ENCODE measurements around the gene HMX1. TPM values are rescaled to one million over a fixed set of nuclear protein-coding genes. Genes with fewer than 3 reads are reported as not detected.

HMX1 gene
- polyA plus RNA-seq, 1 donor (not counting 4 experiments of a cell fraction or from before 2014, with no cell fraction given), result not detected

DNA sequence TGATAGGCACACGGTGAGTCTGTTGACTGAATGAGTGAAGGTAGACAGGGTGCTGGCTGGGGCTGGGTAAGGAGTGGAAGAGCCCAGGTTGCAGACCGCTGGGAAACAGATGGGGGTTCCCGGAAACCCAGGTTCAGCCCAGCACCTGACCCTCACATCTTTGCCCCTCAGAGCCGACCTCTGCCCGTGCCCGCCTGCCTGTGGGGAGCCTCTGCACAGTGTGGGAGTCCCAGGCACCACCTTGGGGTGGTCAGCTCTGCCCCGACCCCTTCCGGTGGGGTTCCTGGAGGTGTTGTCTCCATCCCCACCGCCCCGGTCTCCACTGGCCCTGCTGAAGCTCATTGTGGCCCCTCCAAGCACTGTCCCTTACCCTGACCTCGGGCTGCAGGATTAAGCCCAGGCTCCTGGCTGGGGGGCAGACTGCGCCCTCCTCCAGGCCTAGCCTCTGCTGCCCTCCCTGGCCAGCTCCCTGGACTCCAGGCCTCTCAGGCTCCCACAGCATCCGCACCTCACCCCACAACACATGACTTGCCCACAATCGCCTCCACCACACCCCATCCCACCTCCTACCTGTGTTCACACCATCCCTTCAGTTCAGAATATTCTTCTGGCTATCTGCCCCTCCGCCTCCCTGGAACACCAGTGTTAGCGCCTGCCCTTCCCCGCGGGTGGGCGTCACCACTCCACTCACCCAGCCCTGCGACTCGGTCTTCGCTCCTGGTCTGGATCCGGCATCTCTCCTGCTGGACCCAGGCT is 21.4 kb downstream of the HMX1 start:
- no peak overlapping the region for H3K4me2 ChIP-seq (ENCODE audit: control insufficient read depth, extremely low read depth, insufficient read depth, low read depth, low read length)
- no peaks in the 10 kb centered on the region for H3K4me1 ChIP-seq (ENCODE audit: control insufficient read depth, extremely low read depth, insufficient read depth, low read length)
- no peaks in the 10 kb centered on the region for H3K9me1 ChIP-seq (ENCODE audit: control insufficient read depth, extremely low read depth, insufficient read depth, low read length)
- DNase-seq (ENCODE audit: low read depth, low spot score) (no peak), FAIRE-seq (no peak)
- H3K79me2 ChIP-seq (ENCODE audit: control insufficient read depth, insufficient read depth, low read length), result no peaks in the 10 kb centered on the region
- no peak overlapping the region for H3K4me3 ChIP-seq (ENCODE audit: control insufficient read depth in 2 of 3, extremely low read depth in 1 of 3, insufficient read depth in 2 of 3, low read depth in 1 of 3, low read length in 3 of 3)
- dilution Hi-C loops (cut with MboI; ENCODE audit: extremely low pct_ligation_motif_present, low sequenced_read_pairs), result no loop called here
- H3K9ac ChIP-seq (ENCODE audit: control insufficient read depth, extremely low read depth, insufficient read depth, low read length), result no peak overlapping the region
- no peaks in the 10 kb centered on the region for H4K20me1 ChIP-seq (ENCODE audit: control insufficient read depth, extremely low read depth, insufficient read depth, low read length)
- H3K27ac ChIP-seq (ENCODE audit: control insufficient read depth, insufficient read depth, low read length), result no peak overlapping the region
- H3K9me3 ChIP-seq (ENCODE audit: control insufficient read depth, low read depth, low read length), result no peaks in the 10 kb centered on the region
- no peak for TF ChIP-seq EZH2 (IDR thresholded peaks at IDR 0.05; ENCODE audit: low read length)
- TF ChIP-seq, protein P1, sequence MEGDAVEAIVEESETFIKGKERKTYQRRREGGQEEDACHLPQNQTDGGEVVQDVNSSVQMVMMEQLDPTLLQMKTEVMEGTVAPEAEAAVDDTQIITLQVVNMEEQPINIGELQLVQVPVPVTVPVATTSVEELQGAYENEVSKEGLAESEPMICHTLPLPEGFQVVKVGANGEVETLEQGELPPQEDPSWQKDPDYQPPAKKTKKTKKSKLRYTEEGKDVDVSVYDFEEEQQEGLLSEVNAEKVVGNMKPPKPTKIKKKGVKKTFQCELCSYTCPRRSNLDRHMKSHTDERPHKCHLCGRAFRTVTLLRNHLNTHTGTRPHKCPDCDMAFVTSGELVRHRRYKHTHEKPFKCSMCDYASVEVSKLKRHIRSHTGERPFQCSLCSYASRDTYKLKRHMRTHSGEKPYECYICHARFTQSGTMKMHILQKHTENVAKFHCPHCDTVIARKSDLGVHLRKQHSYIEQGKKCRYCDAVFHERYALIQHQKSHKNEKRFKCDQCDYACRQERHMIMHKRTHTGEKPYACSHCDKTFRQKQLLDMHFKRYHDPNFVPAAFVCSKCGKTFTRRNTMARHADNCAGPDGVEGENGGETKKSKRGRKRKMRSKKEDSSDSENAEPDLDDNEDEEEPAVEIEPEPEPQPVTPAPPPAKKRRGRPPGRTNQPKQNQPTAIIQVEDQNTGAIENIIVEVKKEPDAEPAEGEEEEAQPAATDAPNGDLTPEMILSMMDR (optimal IDR thresholded peaks at IDR 0.05 in 1 of 3, IDR thresholded peaks at IDR 0.05 in 1 of 3, conservative IDR thresholded peaks at IDR 0.05 in 1 of 3; ENCODE audit: extremely low read depth in 1 of 3, insufficient read depth in 2 of 3, low read length in 3 of 3), result no peak
- peaks cover 23% of the 10 kb centered on the region for H3K27me3 ChIP-seq (ENCODE audit: control insufficient read depth, extremely low read depth, insufficient read depth, low read length)
- H3K36me3 ChIP-seq (ENCODE audit: control insufficient read depth in 2 of 2, extremely low read depth in 1 of 2, insufficient read depth in 2 of 2, low read length in 2 of 2), result no peaks in the 10 kb centered on the region
- H2AFZ ChIP-seq (ENCODE audit: control insufficient read depth, low read length), result no peak overlapping the region

GRCh38 chr4:8849266-8850073 is 22.2 kb downstream of the HMX1 start:
- TF ChIP-seq EZH2 (IDR thresholded peaks at IDR 0.05; ENCODE audit: low read length), result no peak
- TF ChIP-seq, protein P1 (optimal IDR thresholded peaks at IDR 0.05 in 1 of 3, IDR thresholded peaks at IDR 0.05 in 1 of 3, conservative IDR thresholded peaks at IDR 0.05 in 1 of 3; ENCODE audit: extremely low read depth in 1 of 3, insufficient read depth in 2 of 3, low read length in 3 of 3), result no peak
- Histone ChIP-seq H3K27ac (ENCODE audit: control insufficient read depth, insufficient read depth, low read length) (no peak overlapping the region), H3K79me2 (ENCODE audit: control insufficient read depth, insufficient read depth, low read length) (no peaks in the 10 kb centered on the region), H3K4me2 (ENCODE audit: control insufficient read depth, extremely low read depth, insufficient read depth, low read depth, low read length) (no peak overlapping the region), H3K4me1 (ENCODE audit: control insufficient read depth, extremely low read depth, insufficient read depth, low read length) (no peaks in the 10 kb centered on the region), H3K4me3 (ENCODE audit: control insufficient read depth in 2 of 3, extremely low read depth in 1 of 3, insufficient read depth in 2 of 3, low read depth in 1 of 3, low read length in 3 of 3) (no peak overlapping the region), H3K9me3 (ENCODE audit: control insufficient read depth, low read depth, low read length) (no peaks in the 10 kb centered on the region), H3K27me3 (ENCODE audit: control insufficient read depth, extremely low read depth, insufficient read depth, low read length) (peaks cover 16% of the 10 kb centered on the region), H2AFZ (ENCODE audit: control insufficient read depth, low read length) (no peak overlapping the region), H3K9me1 (ENCODE audit: control insufficient read depth, extremely low read depth, insufficient read depth, low read length) (no peaks in the 10 kb centered on the region), H3K9ac (ENCODE audit: control insufficient read depth, extremely low read depth, insufficient read depth, low read length) (no peak overlapping the region), H4K20me1 (ENCODE audit: control insufficient read depth, extremely low read depth, insufficient read depth, low read length) (no peaks in the 10 kb centered on the region), H3K36me3 (ENCODE audit: control insufficient read depth in 2 of 2, extremely low read depth in 1 of 2, insufficient read depth in 2 of 2, low read length in 2 of 2) (no peaks in the 10 kb centered on the region)
- DNase-seq (ENCODE audit: low read depth, low spot score), result no peak
- FAIRE-seq, result no peak
- dilution Hi-C loops (cut with MboI; ENCODE audit: extremely low pct_ligation_motif_present, low sequenced_read_pairs), result no loop called here

All from keratinocyte (primary cell).